Osteoblast (primary cell): ENCODE results near the gene ATXN7. TPM values are rescaled to one million over a fixed set of nuclear protein-coding genes. Genes with fewer than 3 reads are reported as not detected.

Experiments
- DNase-seq: peaks from one replicate; pipeline ENCODE4 v3.0.0; 2011; ENCODE audit warnings: low spot score, mixed read lengths; ENCODE audit not compliant: insufficient read length; ENCODE audit errors: missing footprints
- H2AFZ ChIP-seq: 2 replicates; pipeline ENCODE4 v1.6.0; 2011; ENCODE audit warnings: mild to moderate bottlenecking, low read length
- H3K27ac ChIP-seq: 2 replicates; pipeline ENCODE4 v1.5.1; 2011; ENCODE audit warnings: mild to moderate bottlenecking, low read depth, low read length, moderate library complexity
- H3K27me3 ChIP-seq: 2 replicates; pipeline ENCODE4 v1.6.0; 2012; ENCODE audit warnings: mild to moderate bottlenecking, control low read depth, inconsistent platforms, low read length, moderate library complexity; ENCODE audit not compliant: insufficient read depth
- H3K36me3 ChIP-seq: 2 replicates; pipeline ENCODE4 v1.5.1; 2011; ENCODE audit warnings: mild to moderate bottlenecking, low read length, control low read depth, moderate library complexity; ENCODE audit not compliant: insufficient read depth
- H3K4me1 ChIP-seq: 2 replicates; pipeline ENCODE4 v1.5.1; 2011; ENCODE audit warnings: mild to moderate bottlenecking, low read length, control low read depth, moderate library complexity; ENCODE audit not compliant: insufficient read depth
- H3K4me2 ChIP-seq: 2 replicates; pipeline ENCODE4 v1.6.0; 2011; ENCODE audit warnings: mild to moderate bottlenecking, low read length; ENCODE audit not compliant: insufficient read depth
- H3K4me3 ChIP-seq: fragments of 200-600 bp; sonication (generic); 3 replicates; pipeline ENCODE4 v1.5.1; 2012; ENCODE audit warnings: mild to moderate bottlenecking, low read length, inconsistent platforms; ENCODE audit not compliant: insufficient read depth
- H3K79me2 ChIP-seq: 2 replicates; pipeline ENCODE4 v1.6.0; 2012; ENCODE audit warnings: mild to moderate bottlenecking, low read length, control low read depth, inconsistent platforms; ENCODE audit not compliant: insufficient read depth
- H3K9me3 ChIP-seq: 2 replicates; pipeline ENCODE4 v1.5.1; 2011; ENCODE audit warnings: low read depth, low read length, control low read depth
- H4K20me1 ChIP-seq: 2 replicates; pipeline ENCODE4 v1.6.0; 2012; ENCODE audit warnings: mild to moderate bottlenecking, low read length, control low read depth; ENCODE audit not compliant: insufficient read depth
- CTCF ChIP-seq: IDR thresholded peaks from 2 replicates; pipeline ENCODE4 v1.5.1; 2011; ENCODE audit warnings: mild to moderate bottlenecking, low read depth, low read length, moderate library complexity; ENCODE audit errors: extremely low read depth
- total RNA-seq: library from RNA; depleted of rRNA; stranded (reverse); fragments of >200 nt; gene quantifications from 2 replicates; pipeline ENCODE4 v1.2.3, GENCODE V29; 2012

ATXN7 gene
- total RNA-seq, 1 donor = 17.0 TPM

GRCh38 chr3:63959146-63959545 is 95.5 kb downstream of the ATXN7 start:
- no peak overlapping the region for H3K4me3 ChIP-seq
- no peak overlapping the region for H3K27ac ChIP-seq
- H2AFZ ChIP-seq = no peak overlapping the region
- H3K27me3 ChIP-seq = no peaks in the 10 kb centered on the region
- no peak overlapping the region for H3K4me2 ChIP-seq
- no peak for TF ChIP-seq CTCF
- H3K9me3 ChIP-seq = no peaks in the 10 kb centered on the region
- peaks cover 16% of the 10 kb centered on the region for H4K20me1 ChIP-seq
- peaks cover 9% of the 10 kb centered on the region for H3K4me1 ChIP-seq
- no peak for DNase-seq
- peaks cover 67% of the 10 kb centered on the region for H3K79me2 ChIP-seq
- H3K36me3 ChIP-seq = peaks cover under 1% of the 10 kb centered on the region

- peaks cover 16% of the 10 kb centered on the region for H4K20me1 ChIP-seq
- H3K4me1 ChIP-seq = peaks cover 14% of the 10 kb centered on the region
- peak overlapping the region; percentile 71 for H3K4me3 ChIP-seq
- no peak for TF ChIP-seq CTCF
- peak overlapping the region; percentile 92 for H3K4me2 ChIP-seq
- H3K27ac ChIP-seq = peak overlapping the region; percentile 79
- no peak for DNase-seq
- peak overlapping the region; percentile 82 for H2AFZ ChIP-seq
- no peaks in the 10 kb centered on the region for H3K9me3 ChIP-seq
- no peaks in the 10 kb centered on the region for H3K36me3 ChIP-seq
- no peaks in the 10 kb centered on the region for H3K27me3 ChIP-seq
- peaks cover 71% of the 10 kb centered on the region for H3K79me2 ChIP-seq
These were observed 96.5 kb downstream of the ATXN7 start for GRCh38 chr3:63960048-63960711.

- H2AFZ ChIP-seq = no peak overlapping the region
- peaks cover 72% of the 10 kb centered on the region for H3K79me2 ChIP-seq
- H3K9me3 ChIP-seq = no peaks in the 10 kb centered on the region
- H3K4me2 ChIP-seq = no peak overlapping the region
- peaks cover 14% of the 10 kb centered on the region for H4K20me1 ChIP-seq
- DNase-seq = no peak
- H3K27ac ChIP-seq = no peak overlapping the region
- no peak overlapping the region for H3K4me3 ChIP-seq
- H3K27me3 ChIP-seq = no peaks in the 10 kb centered on the region
- no peaks in the 10 kb centered on the region for H3K36me3 ChIP-seq
- peak; percentile 54 for TF ChIP-seq CTCF
- peaks cover 18% of the 10 kb centered on the region for H3K4me1 ChIP-seq
These were observed 98.2 kb downstream of the ATXN7 start for GRCh38 chr3:63961891-63962290.

- peaks cover 20% of the 10 kb centered on the region for H4K20me1 ChIP-seq
- H3K27ac ChIP-seq = no peak overlapping the region
- no peaks in the 10 kb centered on the region for H3K27me3 ChIP-seq
- peaks cover 66% of the 10 kb centered on the region for H3K79me2 ChIP-seq
- no peak overlapping the region for H2AFZ ChIP-seq
- H3K4me2 ChIP-seq = no peak overlapping the region
- H3K9me3 ChIP-seq = no peaks in the 10 kb centered on the region
- H3K36me3 ChIP-seq = no peaks in the 10 kb centered on the region
- no peak for DNase-seq
- H3K4me1 ChIP-seq = peaks cover 34% of the 10 kb centered on the region
- TF ChIP-seq CTCF = no peak
- H3K4me3 ChIP-seq = no peak overlapping the region
These were observed 99.8 kb downstream of the ATXN7 start for GRCh38 chr3:63963496-63963895.
